Measurements from ENCODE around the gene CDC37.
"Not testable (repeated sequence)": the region's sequence is repeated elsewhere in the genome, so short reads cannot be mapped to it uniquely, and the experiment has no call there.

CDC37 gene

GRCh38 chr19:10419646-10420443 is 16.5 kb upstream of the CDC37 start:
- DNase-seq: peak in 1 of 2 experiments; percentile 51

- no peak for DNase-seq
Observed at GRCh38 chr19:10419200-10419645, 15.9 kb upstream of the CDC37 start.

- no peak for DNase-seq
Observed at GRCh38 chr19:10418485-10419199, 15.3 kb upstream of the CDC37 start.

GRCh38 chr19:10418235-10418484 is 14.8 kb upstream of the CDC37 start:
- DNase-seq: no peak

GRCh38 chr19:10417541-10418234 is 14.3 kb upstream of the CDC37 start:
- DNase-seq: peak in 1 of 2 experiments; percentile 50

GRCh38 chr19:10416380-10417257 is 13.3 kb upstream of the CDC37 start:
- peak; percentile 49 to 86 for DNase-seq

GRCh38 chr19:10416083-10416379 is 12.7 kb upstream of the CDC37 start:
- no peak for DNase-seq

GRCh38 chr19:10412257-10412977 is 9.1 kb upstream of the CDC37 start:
- DNase-seq: no peak

- DNase-seq: not testable (repeated sequence)
Observed at GRCh38 chr19:10411224-10411623, 7.9 kb upstream of the CDC37 start.

GRCh38 chr19:10408511-10409283 is 5.4 kb upstream of the CDC37 start:
- DNase-seq: no peak

- no peak for DNase-seq
Observed at GRCh38 chr19:10407096-10407495, 3.8 kb upstream of the CDC37 start.

GRCh38 chr19:10406191-10406590 is 2.8 kb upstream of the CDC37 start:
- DNase-seq: no peak

GRCh38 chr19:10404888-10405820 is 1.8 kb upstream of the CDC37 start:
- no peak for DNase-seq

GRCh38 chr19:10402441-10403038 is 802 bp downstream of the CDC37 start:
- DNase-seq: no peak

- DNase-seq: no peak
Observed at GRCh38 chr19:10399878-10400277, 3.5 kb downstream of the CDC37 start.

- not testable (repeated sequence) for DNase-seq
Observed at GRCh38 chr19:10399340-10399739, 4.0 kb downstream of the CDC37 start.

GRCh38 chr19:10398819-10399218 is 4.5 kb downstream of the CDC37 start:
- DNase-seq: no peak

GRCh38 chr19:10395917-10396316 is 7.4 kb downstream of the CDC37 start:
- no peak for DNase-seq

GRCh38 chr19:10395436-10395835 is 7.9 kb downstream of the CDC37 start:
- DNase-seq: no peak

- no peak for DNase-seq
Observed at GRCh38 chr19:10395003-10395402, 8.3 kb downstream of the CDC37 start.
